Measurements from ENCODE around the gene KCNJ9. TPM values are rescaled to one million over a fixed set of nuclear protein-coding genes. Genes with fewer than 3 reads are reported as not detected.
"Not testable (repeated sequence)": the region's sequence is repeated elsewhere in the genome, so short reads cannot be mapped to it uniquely, and the experiment has no call there.

Gene KCNJ9
- total RNA-seq, 1 donor from 2014 or later, result under 0.01 TPM

- Histone ChIP-seq H3K4me3 (ENCODE audit: low read depth, low read length) (no peak overlapping the region), H3K36me3 (ENCODE audit: control insufficient read depth, insufficient read depth, low read length) (no peaks in the 10 kb centered on the region), H3K27me3 (ENCODE audit: control insufficient read depth, insufficient read depth, low read length) (no peaks in the 10 kb centered on the region)
- no peak for DNase-seq (ENCODE audit: low read depth)
- no peak for TF ChIP-seq CTCF (IDR thresholded peaks at IDR 0.05; ENCODE audit: insufficient read depth, low read length, severe bottlenecking)
- FAIRE-seq, result no peak
Observed at GRCh38 chr1:160123726-160124125, 42.4 kb downstream of the KCNJ9 start.

DNA sequence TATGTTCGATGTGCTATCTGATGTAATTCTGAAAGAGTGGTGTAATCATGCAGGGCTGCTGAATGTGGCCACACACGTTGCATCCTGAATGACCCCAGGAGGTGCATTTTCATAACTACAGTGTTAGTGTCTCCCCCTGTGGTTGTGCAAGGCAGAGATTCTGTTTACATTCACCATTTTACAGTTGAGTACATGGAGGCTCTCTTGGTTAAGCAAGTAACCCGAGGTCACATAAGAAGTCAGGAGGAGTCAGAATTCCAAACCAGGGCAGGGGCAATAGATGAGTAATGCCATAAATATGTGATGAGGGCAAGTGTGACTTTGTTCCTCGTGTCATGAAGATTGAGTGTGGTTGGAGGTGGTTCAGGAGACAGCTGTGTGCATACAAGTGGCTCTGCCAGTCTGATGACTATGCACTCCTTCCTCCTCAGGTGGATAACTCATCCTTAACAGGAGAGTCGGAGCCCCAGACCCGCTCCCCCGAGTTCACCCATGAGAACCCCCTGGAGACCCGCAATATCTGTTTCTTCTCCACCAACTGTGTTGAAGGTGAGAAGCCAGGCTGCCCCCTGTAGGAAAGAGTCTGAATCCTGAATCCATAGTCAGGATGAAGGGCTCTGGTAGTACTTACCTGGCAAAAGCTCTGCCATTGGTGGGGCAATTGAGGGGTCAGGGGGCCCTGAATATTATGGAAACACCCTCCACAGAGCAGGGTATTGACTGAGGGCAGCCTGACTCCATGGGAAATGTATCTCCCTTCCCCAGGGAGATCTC is 43.6 kb downstream of the KCNJ9 start:
- no peaks in the 10 kb centered on the region for H3K36me3 ChIP-seq (ENCODE audit: control insufficient read depth, insufficient read depth, low read length)
- H3K27me3 ChIP-seq (ENCODE audit: control insufficient read depth, insufficient read depth, low read length), result no peaks in the 10 kb centered on the region
- FAIRE-seq (peak; percentile 99), DNase-seq (ENCODE audit: low read depth) (peak; percentile 92)
- no peak overlapping the region for H3K4me3 ChIP-seq (ENCODE audit: low read depth, low read length)
- peak; percentile 33 for TF ChIP-seq CTCF (IDR thresholded peaks at IDR 0.05; ENCODE audit: insufficient read depth, low read length, severe bottlenecking)

DNA sequence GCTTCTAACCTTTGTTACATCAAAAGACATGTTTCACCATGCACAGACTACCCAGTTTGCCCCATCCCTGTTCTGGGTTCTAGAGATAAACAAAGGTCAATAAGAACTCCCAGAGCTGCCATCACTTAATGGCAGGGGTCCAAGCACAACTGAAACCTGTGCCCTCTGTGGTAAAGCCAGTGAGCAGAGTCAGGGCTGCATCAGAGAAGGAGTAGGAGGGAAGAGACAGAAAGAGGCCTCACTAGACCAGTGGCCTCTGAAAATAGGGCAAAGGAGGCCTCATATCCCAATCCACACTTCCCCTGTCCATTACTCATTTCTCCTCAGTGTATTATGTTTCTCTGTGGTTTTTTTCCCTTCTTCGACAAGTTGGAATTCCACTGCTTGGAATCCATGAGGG is 44.4 kb downstream of the KCNJ9 start:
- FAIRE-seq (no peak), DNase-seq (ENCODE audit: low read depth) (no peak)
- H3K36me3 ChIP-seq (ENCODE audit: control insufficient read depth, insufficient read depth, low read length), result no peaks in the 10 kb centered on the region
- H3K27me3 ChIP-seq (ENCODE audit: control insufficient read depth, insufficient read depth, low read length), result no peaks in the 10 kb centered on the region
- TF ChIP-seq CTCF (IDR thresholded peaks at IDR 0.05; ENCODE audit: insufficient read depth, low read length, severe bottlenecking), result no peak
- H3K4me3 ChIP-seq (ENCODE audit: low read depth, low read length), result no peak overlapping the region

DNA sequence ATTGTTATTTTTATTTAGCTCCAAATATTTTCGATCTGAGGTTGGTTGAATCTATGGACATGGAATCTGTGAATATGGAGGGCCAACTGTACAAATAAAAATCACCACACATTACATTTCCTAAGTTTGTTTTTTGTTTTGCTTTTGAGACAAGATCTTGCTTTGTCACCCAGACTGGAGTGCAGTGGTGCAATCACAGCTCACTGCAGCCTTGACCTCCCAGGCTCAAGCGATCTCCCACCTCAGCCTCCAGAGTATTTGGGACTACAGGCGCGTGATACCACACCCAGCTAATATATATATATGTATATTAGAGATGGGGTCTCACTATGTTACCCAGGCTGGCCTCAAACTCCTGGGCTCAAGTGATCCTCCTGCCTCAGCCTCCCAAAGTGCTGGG is 45.0 kb downstream of the KCNJ9 start:
- not testable (repeated sequence) for FAIRE-seq

GRCh38 chr1:160127381-160127780 is 46.0 kb downstream of the KCNJ9 start:
- Histone ChIP-seq H3K36me3 (ENCODE audit: control insufficient read depth, insufficient read depth, low read length) (no peaks in the 10 kb centered on the region), H3K27me3 (ENCODE audit: control insufficient read depth, insufficient read depth, low read length) (no peaks in the 10 kb centered on the region), H3K4me3 (ENCODE audit: low read depth, low read length) (no peak overlapping the region)
- no peak for TF ChIP-seq CTCF (IDR thresholded peaks at IDR 0.05; ENCODE audit: insufficient read depth, low read length, severe bottlenecking)
- FAIRE-seq (no peak), DNase-seq (ENCODE audit: low read depth) (no peak)

More for the DNA sequence above, 45.0 kb downstream of the KCNJ9 start:
- not testable (repeated sequence) for H3K27me3 ChIP-seq (ENCODE audit: control insufficient read depth, insufficient read depth, low read length); H3K36me3 ChIP-seq (ENCODE audit: control insufficient read depth, insufficient read depth, low read length); H3K4me3 ChIP-seq (ENCODE audit: low read depth, low read length); DNase-seq (ENCODE audit: low read depth)

DNA sequence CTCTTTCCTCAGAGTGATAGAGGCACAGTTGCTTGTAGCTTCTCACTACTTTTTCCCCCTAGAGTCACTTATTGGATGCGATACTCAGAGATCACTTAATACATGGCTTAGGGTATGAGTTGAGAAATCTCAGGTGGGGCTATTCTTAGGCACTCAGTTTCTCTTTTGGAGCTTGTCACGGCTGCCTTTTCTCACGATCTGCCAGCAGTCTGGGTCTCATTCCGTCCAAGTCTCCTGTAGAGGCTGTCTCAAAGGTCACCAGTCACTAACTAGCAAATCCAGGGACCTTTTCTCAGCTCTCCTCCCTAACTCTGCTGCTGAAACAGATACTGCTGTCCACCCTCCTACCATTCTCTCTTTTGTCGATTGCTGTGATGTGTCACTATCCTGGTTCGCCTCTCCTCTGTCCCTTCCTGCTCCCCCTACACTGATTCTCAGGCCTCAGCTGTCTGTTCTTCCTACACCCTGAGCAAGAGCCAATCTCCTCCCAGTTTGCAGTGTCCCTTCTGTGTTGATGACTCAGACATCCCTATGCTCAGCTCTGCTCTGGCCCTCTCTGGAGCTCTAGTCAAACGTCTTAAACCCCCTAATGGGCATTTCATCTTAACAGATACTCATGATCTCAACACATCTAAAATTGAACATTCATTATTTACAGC is 46.7 kb downstream of the KCNJ9 start:
- peak; percentile 45 for DNase-seq (ENCODE audit: low read depth)
- H3K4me3 ChIP-seq (ENCODE audit: low read depth, low read length), result no peak overlapping the region
- FAIRE-seq, result no peak
- no peaks in the 10 kb centered on the region for H3K36me3 ChIP-seq (ENCODE audit: control insufficient read depth, insufficient read depth, low read length)
- peaks cover 2% of the 10 kb centered on the region for H3K27me3 ChIP-seq (ENCODE audit: control insufficient read depth, insufficient read depth, low read length)
- TF ChIP-seq CTCF (IDR thresholded peaks at IDR 0.05; ENCODE audit: insufficient read depth, low read length, severe bottlenecking), result no peak

All from bronchial epithelial cell (primary cell).